Measurements from ENCODE around the gene YPEL2.

GRCh38 chr17:59435238-59435637, 103.8 kb downstream of the YPEL2 start:
- TF ChIP-seq POLR2A (IDR thresholded peaks at IDR 0.05; ENCODE audit: low read depth, low read length), result no peak
- TF ChIP-seq CTCF (IDR thresholded peaks at IDR 0.05; ENCODE audit: extremely low read depth in 1 of 2, insufficient read depth in 1 of 2, low read depth in 1 of 2, low read length in 2 of 2), result no peak
- TF ChIP-seq EZH2 (IDR thresholded peaks at IDR 0.05; ENCODE audit: borderline replicate concordance, low read depth, low read length, severe bottlenecking), result no peak
- TF ChIP-seq POLR2AphosphoS5 (IDR thresholded peaks at IDR 0.05; ENCODE audit: insufficient read depth, low read depth, low read length), result peak; percentile 52
- peak; percentile 90 for TF ChIP-seq GATA2 (IDR thresholded peaks at IDR 0.05; ENCODE audit: insufficient read depth, insufficient read length, low read depth, low read length)
- no peak for TF ChIP-seq MYC (IDR thresholded peaks at IDR 0.05; ENCODE audit: low read depth, low read length)
- peak; percentile 72 for TF ChIP-seq JUN (IDR thresholded peaks at IDR 0.05; ENCODE audit: borderline replicate concordance, insufficient read depth, insufficient read length, low read depth)
- no peak for TF ChIP-seq MAX (IDR thresholded peaks at IDR 0.05; ENCODE audit: insufficient read depth, insufficient read length)
